ENCODE measurements around the gene CEP63. TPM values are rescaled to one million over a fixed set of nuclear protein-coding genes. Genes with fewer than 3 reads are reported as not detected.
"Not testable (repeated sequence)": the region's sequence is repeated elsewhere in the genome, so short reads cannot be mapped to it uniquely, and the experiment has no call there.

Gene CEP63
- polyA plus RNA-seq, 1 donor from 2014 or later, result 14.1 TPM

GRCh38 chr3:134568790-134569189 lies 82.9 kb downstream of the CEP63 start:
- H3K9ac ChIP-seq (ENCODE audit: low read length), result no peak overlapping the region
- no peaks in the 10 kb centered on the region for H3K9me3 ChIP-seq (ENCODE audit: low read length)
- no peaks in the 10 kb centered on the region for H3K36me3 ChIP-seq (ENCODE audit: insufficient read depth, low read length)
- H3K9me2 ChIP-seq (ENCODE audit: insufficient read depth, low read length), result no peaks in the 10 kb centered on the region
- H3K27ac ChIP-seq (ENCODE audit: low read length), result no peak overlapping the region
- no peak overlapping the region for H3K4me3 ChIP-seq (ENCODE audit: low read length)
- H3F3A ChIP-seq (ENCODE audit: insufficient read depth, low read length, poor library complexity, severe bottlenecking), result no peaks in the 10 kb centered on the region
- no peaks in the 10 kb centered on the region for H3K79me2 ChIP-seq (replicated peaks; ENCODE audit: insufficient read depth, low read length)
- TF ChIP-seq EP300 (conservative IDR thresholded peaks at IDR 0.05; ENCODE audit: poor library complexity, severe bottlenecking) (no peak), RAD21 (conservative IDR thresholded peaks at IDR 0.05) (no peak), TAF1 (IDR thresholded peaks at IDR 0.05; ENCODE audit: low read depth) (no peak), SMC3 (conservative IDR thresholded peaks at IDR 0.05; ENCODE audit: poor library complexity) (no peak), EZH2 (IDR thresholded peaks at IDR 0.05; ENCODE audit: borderline replicate concordance, insufficient read depth, low read length, poor library complexity, severe bottlenecking) (no peak), REST (IDR thresholded peaks at IDR 0.05; ENCODE audit: borderline replicate concordance) (no peak), POLR2AphosphoS5 (IDR thresholded peaks at IDR 0.05) (no peak), MXI1 (conservative IDR thresholded peaks at IDR 0.05; ENCODE audit: poor library complexity, severe bottlenecking) (no peak), CTCF (IDR thresholded peaks at IDR 0.05; ENCODE audit: poor library complexity, severe bottlenecking) (no peak)
- H3K27me3 ChIP-seq (ENCODE audit: insufficient read depth, low read depth, low read length), result no peaks in the 10 kb centered on the region
- H3K4me2 ChIP-seq (ENCODE audit: low read length), result no peak overlapping the region
- no peaks in the 10 kb centered on the region for H4K20me1 ChIP-seq (ENCODE audit: insufficient read depth)
- no peak overlapping the region for H2AFZ ChIP-seq (ENCODE audit: low read depth, low read length)

GRCh38 chr3:134569899-134570298 lies 84.0 kb downstream of the CEP63 start:
- not testable (repeated sequence) for H2AFZ ChIP-seq (ENCODE audit: low read depth, low read length); H3K9me2 ChIP-seq (ENCODE audit: insufficient read depth, low read length); H3K79me2 ChIP-seq (replicated peaks; ENCODE audit: insufficient read depth, low read length); H3K27me3 ChIP-seq (ENCODE audit: insufficient read depth, low read depth, low read length); H3K27ac ChIP-seq (ENCODE audit: low read length); H3F3A ChIP-seq (ENCODE audit: insufficient read depth, low read length, poor library complexity, severe bottlenecking); H4K20me1 ChIP-seq (ENCODE audit: insufficient read depth); H3K36me3 ChIP-seq (ENCODE audit: insufficient read depth, low read length); H3K4me2 ChIP-seq (ENCODE audit: low read length); H3K4me3 ChIP-seq (ENCODE audit: low read length); H3K9ac ChIP-seq (ENCODE audit: low read length); H3K9me3 ChIP-seq (ENCODE audit: low read length)

GRCh38 chr3:134576426-134576825 lies 90.6 kb downstream of the CEP63 start:
- H3K36me3 ChIP-seq (ENCODE audit: insufficient read depth, low read length), result no peaks in the 10 kb centered on the region
- H2AFZ ChIP-seq (ENCODE audit: low read depth, low read length), result no peak overlapping the region
- H3K9ac ChIP-seq (ENCODE audit: low read length), result no peak overlapping the region
- no peaks in the 10 kb centered on the region for H3K9me2 ChIP-seq (ENCODE audit: insufficient read depth, low read length)
- H3K79me2 ChIP-seq (replicated peaks; ENCODE audit: insufficient read depth, low read length), result no peaks in the 10 kb centered on the region
- H3K9me3 ChIP-seq (ENCODE audit: low read length), result no peaks in the 10 kb centered on the region
- H3K4me3 ChIP-seq (ENCODE audit: low read length), result no peak overlapping the region
- no peaks in the 10 kb centered on the region for H3F3A ChIP-seq (ENCODE audit: insufficient read depth, low read length, poor library complexity, severe bottlenecking)
- no peaks in the 10 kb centered on the region for H3K27me3 ChIP-seq (ENCODE audit: insufficient read depth, low read depth, low read length)
- no peak overlapping the region for H3K27ac ChIP-seq (ENCODE audit: low read length)
- no peak overlapping the region for H3K4me2 ChIP-seq (ENCODE audit: low read length)
- TF ChIP-seq MXI1 (conservative IDR thresholded peaks at IDR 0.05; ENCODE audit: poor library complexity, severe bottlenecking), result no peak
- no peak for TF ChIP-seq TAF1 (IDR thresholded peaks at IDR 0.05; ENCODE audit: low read depth)
- no peak for TF ChIP-seq POLR2AphosphoS5 (IDR thresholded peaks at IDR 0.05)
- no peak for TF ChIP-seq REST (IDR thresholded peaks at IDR 0.05; ENCODE audit: borderline replicate concordance)
- no peak for TF ChIP-seq EZH2 (IDR thresholded peaks at IDR 0.05; ENCODE audit: borderline replicate concordance, insufficient read depth, low read length, poor library complexity, severe bottlenecking)
- TF ChIP-seq EP300 (conservative IDR thresholded peaks at IDR 0.05; ENCODE audit: poor library complexity, severe bottlenecking), result no peak
- TF ChIP-seq SMC3 (conservative IDR thresholded peaks at IDR 0.05; ENCODE audit: poor library complexity), result no peak
- no peaks in the 10 kb centered on the region for H4K20me1 ChIP-seq (ENCODE audit: insufficient read depth)
